Measurements from ENCODE around the gene SMIM35.

DNA sequence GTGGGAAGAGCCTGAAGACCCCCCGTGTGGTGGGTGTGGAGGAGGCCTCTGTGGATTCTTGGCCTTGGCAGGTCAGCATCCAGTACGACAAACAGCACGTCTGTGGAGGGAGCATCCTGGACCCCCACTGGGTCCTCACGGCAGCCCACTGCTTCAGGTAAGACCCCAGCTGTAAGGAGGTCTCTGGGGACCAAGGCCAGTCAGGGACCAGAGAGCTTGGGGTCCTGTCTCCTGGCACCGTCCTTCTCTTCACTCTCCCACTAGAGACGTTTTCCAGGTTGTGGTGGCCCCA, 24.9 kb upstream of the SMIM35 start:
- TF ChIP-seq, protein P1, sequence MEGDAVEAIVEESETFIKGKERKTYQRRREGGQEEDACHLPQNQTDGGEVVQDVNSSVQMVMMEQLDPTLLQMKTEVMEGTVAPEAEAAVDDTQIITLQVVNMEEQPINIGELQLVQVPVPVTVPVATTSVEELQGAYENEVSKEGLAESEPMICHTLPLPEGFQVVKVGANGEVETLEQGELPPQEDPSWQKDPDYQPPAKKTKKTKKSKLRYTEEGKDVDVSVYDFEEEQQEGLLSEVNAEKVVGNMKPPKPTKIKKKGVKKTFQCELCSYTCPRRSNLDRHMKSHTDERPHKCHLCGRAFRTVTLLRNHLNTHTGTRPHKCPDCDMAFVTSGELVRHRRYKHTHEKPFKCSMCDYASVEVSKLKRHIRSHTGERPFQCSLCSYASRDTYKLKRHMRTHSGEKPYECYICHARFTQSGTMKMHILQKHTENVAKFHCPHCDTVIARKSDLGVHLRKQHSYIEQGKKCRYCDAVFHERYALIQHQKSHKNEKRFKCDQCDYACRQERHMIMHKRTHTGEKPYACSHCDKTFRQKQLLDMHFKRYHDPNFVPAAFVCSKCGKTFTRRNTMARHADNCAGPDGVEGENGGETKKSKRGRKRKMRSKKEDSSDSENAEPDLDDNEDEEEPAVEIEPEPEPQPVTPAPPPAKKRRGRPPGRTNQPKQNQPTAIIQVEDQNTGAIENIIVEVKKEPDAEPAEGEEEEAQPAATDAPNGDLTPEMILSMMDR (conservative IDR thresholded peaks at IDR 0.05), result no peak
- no peak for TF ChIP-seq EZH2 (IDR thresholded peaks at IDR 0.05; ENCODE audit: low read depth)

Data from PC-9 (cell line).